HepG2 (cell line): ENCODE data around the gene RPS15A. TPM values are rescaled to one million over a fixed set of nuclear protein-coding genes. Genes with fewer than 3 reads are reported as not detected.

Source experiments
- ATAC-seq: fragments of 200-7000 bp; cut with Tn5 transposase; 3 replicates; pipeline ENCODE4 v1.9.1; 2020; ENCODE audit warnings: mild to moderate bottlenecking, moderate library complexity
- BruUV-seq: library from RNA; stranded (reverse); fragments of 400-500 nt; replicated peaks from 2 replicates; lab custom pipeline; 2021; lab: Mats Ljungman, UMichigan
- CTCF ChIA-PET: fragments of 300-600 bp; formaldehyde crosslinking; extraction: SDS; loops from one replicate; lab custom pipeline; 2021; ENCODE audit warnings: low total read pairs, inconsistent platforms, low intra/inter-chr PET ratio; lab: Yijun Ruan, JAX
- POLR2A ChIA-PET: fragments of 350-600 bp; sonication (Branson Sonifier 250); formaldehyde crosslinking; loops from one replicate; lab custom pipeline; 2020; ENCODE audit warnings: antibody characterized with exemption, inconsistent platforms; lab: Yijun Ruan, JAX
- DNase-seq: peaks from one replicate; pipeline ENCODE4 v3.0.0-alpha.2; 2015; ENCODE audit warnings: low spot score
- FAIRE-seq: peaks from 3 replicates; lab custom pipeline; 2011; peaks lifted over from hg19 to GRCh38; lab: Jason Lieb, UNC
- H2AFZ ChIP-seq: one replicate; pipeline ENCODE4 v1.6.1; 2011; ENCODE audit warnings: low read length, inconsistent platforms
- H3K27ac ChIP-seq: fragments of 300-600 bp; 3 replicates; pipeline ENCODE4 v1.8.0; 2011; ENCODE audit warnings: mixed run types, mild to moderate bottlenecking, mixed read lengths, low read length, inconsistent platforms; ENCODE audit not compliant: insufficient read depth; ENCODE audit errors: extremely low read length
- H3K27me3 ChIP-seq, 2 experiments: fragments of 200-600 bp in 1 of 2; 2 replicates in 1 of 2; 3 replicates in 1 of 2; pipeline versions ENCODE4 v1.6.0 to v1.8.0; 2011; ENCODE audit warnings: low read length in 2 of 2, mild to moderate bottlenecking in 2 of 2, moderate library complexity in 2 of 2, inconsistent platforms in 1 of 2; ENCODE audit not compliant: insufficient read depth in 2 of 2, control insufficient read depth in 1 of 2
- H3K36me3 ChIP-seq, 2 experiments: fragments of 200-600 bp in 1 of 2; replicated peaks in 1 of 2; 2 replicates in 1 of 2; 3 replicates in 1 of 2; pipeline versions ENCODE4 v1.5.1 to v1.8.0; 2011; ENCODE audit warnings: low read length in 2 of 2, inconsistent platforms in 1 of 2; ENCODE audit not compliant: insufficient read depth in 2 of 2, control insufficient read depth in 1 of 2
- H3K4me1 ChIP-seq: 2 replicates; pipeline ENCODE4 v1.5.1; 2012; ENCODE audit warnings: low read length, inconsistent platforms; ENCODE audit not compliant: insufficient read depth
- H3K4me2 ChIP-seq: 2 replicates; pipeline ENCODE4 v1.6.0; 2011; ENCODE audit warnings: low read depth, low read length, inconsistent platforms
- H3K4me3 ChIP-seq, 3 experiments: fragments of 200-600 bp in 1 of 3; sonication (generic), shearing (Covaris generic) in 1 of 3; replicated peaks in 1 of 3; 2 replicates each; pipeline ENCODE4 v1.5.1; 2011 to 2016; ENCODE audit warnings: low read length in 3 of 3, inconsistent platforms in 2 of 3, low read depth in 2 of 3, mild to moderate bottlenecking in 2 of 3, control low read depth in 1 of 3, mixed read lengths in 1 of 3; ENCODE audit not compliant: insufficient read depth in 1 of 3
- H3K79me2 ChIP-seq: one replicate; pipeline ENCODE4 v1.6.1; 2011; ENCODE audit warnings: low read length, inconsistent platforms; ENCODE audit not compliant: insufficient read depth
- H3K9ac ChIP-seq: 2 replicates; pipeline ENCODE4 v1.6.0; 2011; ENCODE audit warnings: mild to moderate bottlenecking, low read depth, low read length, inconsistent platforms; ENCODE audit not compliant: insufficient read depth
- H3K9me3 ChIP-seq: 2 replicates; pipeline ENCODE4 v1.5.1; 2012; ENCODE audit warnings: mild to moderate bottlenecking, low read length
- H4K20me1 ChIP-seq: 2 replicates; pipeline ENCODE4 v1.6.0; 2011; ENCODE audit warnings: inconsistent platforms, mild to moderate bottlenecking, low read length, moderate library complexity; ENCODE audit not compliant: insufficient read depth
- ARNTL ChIP-seq: sonication (generic); formaldehyde crosslinking; IDR thresholded peaks from 2 replicates; pipeline ENCODE4 v1.4.0; 2020; ENCODE audit warnings: mild to moderate bottlenecking, missing genetic modification reagents
- CREBL2 ChIP-seq: sonication (generic); formaldehyde crosslinking; IDR thresholded peaks from 2 replicates; pipeline ENCODE4 v1.8.1; 2023; ENCODE audit warnings: missing genetic modification reagents, mild to moderate bottlenecking, borderline replicate concordance
- SMYD3 ChIP-seq: sonication (generic); formaldehyde crosslinking; IDR thresholded peaks from 2 replicates; pipeline ENCODE4 v1.8.1; 2023; ENCODE audit warnings: mild to moderate bottlenecking, missing genetic modification reagents
- SP4 ChIP-seq: sonication (generic); formaldehyde crosslinking; IDR thresholded peaks from 2 replicates; pipeline ENCODE4 v1.8.1; 2023; ENCODE audit warnings: mild to moderate bottlenecking, missing genetic modification reagents
- ZFP90 ChIP-seq: sonication (generic); formaldehyde crosslinking; IDR thresholded peaks from 2 replicates; pipeline ENCODE4 v1.8.0; 2022; ENCODE audit warnings: missing genetic modification reagents, mild to moderate bottlenecking, inconsistent platforms, borderline replicate concordance
- ZNF235 ChIP-seq: sonication (generic); formaldehyde crosslinking; IDR thresholded peaks from 2 replicates; pipeline ENCODE4 v1.8.1; 2023; ENCODE audit warnings: mild to moderate bottlenecking, missing genetic modification reagents, borderline replicate concordance
- ZNF251 ChIP-seq: sonication (generic); formaldehyde crosslinking; IDR thresholded peaks from 2 replicates; pipeline ENCODE4 v1.9.0; 2021; ENCODE audit warnings: mild to moderate bottlenecking, missing genetic modification reagents
- ZNF253 ChIP-seq: sonication (generic); formaldehyde crosslinking; IDR thresholded peaks from 2 replicates; pipeline ENCODE4 v1.8.0; 2022; ENCODE audit warnings: mild to moderate bottlenecking, missing genetic modification reagents, borderline replicate concordance
- ZNF318 ChIP-seq: sonication (generic); formaldehyde crosslinking; IDR thresholded peaks from 2 replicates; pipeline ENCODE4 v1.4.0; 2020; ENCODE audit warnings: mild to moderate bottlenecking, missing genetic modification reagents
- WGBS: methylation state at CpG from one replicate; pipeline ENCODE4 v1.1.6; 2017; ENCODE audit warnings: low lambda C conversion rate; 5-methylcytosine and 5-hydroxymethylcytosine counted together
- in situ Hi-C: cut with HindIII; loops from 2 replicates; pipeline ENCODE4 v1.10.0; 2017; ENCODE audit warnings: low pct_unique_long_range_greater_than_20kb; ENCODE audit not compliant: extremely low pct_ligation_motif_present
- intact Hi-C: fragments of 100-400 bp; cut with micrococcal nuclease; formaldehyde crosslinking; loops from one replicate; pipeline ENCODE4 v1.10.0; 2022; ENCODE audit not compliant: unreplicated experiment
- polyA plus RNA-seq, 8 experiments: library from polyadenylated mRNA; depleted of rRNA in 3 of 8; stranded (reverse) in 7 of 8; unstranded in 1 of 8; fragments of >200 nt; fragmentation: Illumina TruSeq in 4 of 8; extraction: Trizol in 4 of 8; gene quantifications; 2 replicates each; pipeline versions ENCODE4 v1.2.1 to v1.2.3, GENCODE V29; 2011 to 2016; ENCODE audit warnings: low read depth in 4 of 8, missing spikeins in 1 of 8, mixed read lengths in 1 of 8; ENCODE audit not compliant: insufficient read depth in 1 of 8
- total RNA-seq, 5 experiments: library from RNA; depleted of rRNA; stranded (reverse); fragments of >200 nt; fragmentation: Illumina TruSeq; extraction: Trizol; gene quantifications; 2 replicates each; pipeline ENCODE4 v1.2.3, GENCODE V29; 2016; ENCODE audit warnings: low read depth in 1 of 5
- TF ChIP-seq, protein P1 (sequence below): sonication (generic); formaldehyde crosslinking; IDR thresholded peaks from 2 replicates; pipeline ENCODE4 v1.8.0; 2022; ENCODE audit warnings: mild to moderate bottlenecking, missing genetic modification reagents

The RPS15A gene
- total and polyA plus RNA-seq, 2 of the 13 experiments (the other 11 are each of a cell fraction or from before 2014, with no cell fraction given): 5,489 to 9,457 TPM

GRCh38 chr16:18788828-18789514, 1.2 kb downstream of the RPS15A start:
- Histone ChIP-seq H4K20me1 (peaks cover 58% of the 10 kb centered on the region), H3K27ac (peak overlapping the region; percentile 78), H3K4me3 (peak overlapping the region; percentile 74 to 98 (median 96)), H2AFZ (no peak overlapping the region), H3K4me1 (peaks cover 71% of the 10 kb centered on the region), H3K79me2 (peaks cover 62% of the 10 kb centered on the region), H3K9ac (peak overlapping the region; percentile 98), H3K9me3 (no peaks in the 10 kb centered on the region), H3K4me2 (peak overlapping the region; percentile 97), H3K36me3 (peaks cover 43 to 74% of the 10 kb centered on the region in 2 experiments), H3K27me3 (peaks cover 0 to 7% of the 10 kb centered on the region in 2 experiments; a peak in 1 of 5 replicates)
- no TSS peak for BruUV-seq
- ChIA-PET CTCF (no interaction called here), POLR2A (interaction anchor here (1.4 to 8.7 kb wide), 9 partner anchors 13 to 766 kb away, joined by 4 to 545 read pairs (median 8); partner anchors contain the start of genes ARL6IP1, CCP110, COQ7 and VPS35L)
- no peak for FAIRE-seq
- DNase-seq: no peak
- ATAC-seq: no peak
- intact Hi-C loops (no loop called here), in situ Hi-C loops (no loop called here)
- WGBS: 4% methylated on average over 20 of the region's 20 CpGs
- 0 out of 2 replicates have a peak, but pooled peaks have one; percentile 70 for TF ChIP-seq ZNF251 (CRISPR knock-in tag)
- TF ChIP-seq SMYD3 (CRISPR knock-in tag): peak; percentile 84; the same call in 1 of the 2 replicates
- peak; percentile 45; the same call in 1 of the 2 replicates for TF ChIP-seq ARNTL (CRISPR knock-in tag)
- TF ChIP-seq ZFP90 (CRISPR knock-in tag): peak; percentile 40; the same call in 1 of the 2 replicates
- TF ChIP-seq, protein P1, sequence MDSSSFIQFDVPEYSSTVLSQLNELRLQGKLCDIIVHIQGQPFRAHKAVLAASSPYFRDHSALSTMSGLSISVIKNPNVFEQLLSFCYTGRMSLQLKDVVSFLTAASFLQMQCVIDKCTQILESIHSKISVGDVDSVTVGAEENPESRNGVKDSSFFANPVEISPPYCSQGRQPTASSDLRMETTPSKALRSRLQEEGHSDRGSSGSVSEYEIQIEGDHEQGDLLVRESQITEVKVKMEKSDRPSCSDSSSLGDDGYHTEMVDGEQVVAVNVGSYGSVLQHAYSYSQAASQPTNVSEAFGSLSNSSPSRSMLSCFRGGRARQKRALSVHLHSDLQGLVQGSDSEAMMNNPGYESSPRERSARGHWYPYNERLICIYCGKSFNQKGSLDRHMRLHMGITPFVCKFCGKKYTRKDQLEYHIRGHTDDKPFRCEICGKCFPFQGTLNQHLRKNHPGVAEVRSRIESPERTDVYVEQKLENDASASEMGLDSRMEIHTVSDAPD (CRISPR knock-in tag): peak; percentile 47; the same call in 1 of the 2 replicates
- TF ChIP-seq ZNF318: 0 out of 2 replicates have a peak, but pooled peaks have one; percentile 50
- no peak for TF ChIP-seq ZNF253 (CRISPR knock-in tag)
- TF ChIP-seq ZNF235 (CRISPR knock-in tag): peak; percentile 33; the same call in 1 of the 2 replicates
- TF ChIP-seq CREBL2 (CRISPR knock-in tag): 0 out of 2 replicates have a peak, but pooled peaks have one; percentile 25
- 0 out of 2 replicates have a peak, but pooled peaks have one; percentile 28 for TF ChIP-seq SP4 (CRISPR knock-in tag)
